K562 (cell line): Measurements from ENCODE around the gene SCUBE1. TPM values are rescaled to one million over a fixed set of nuclear protein-coding genes. Genes with fewer than 3 reads are reported as not detected.

Experiments used
- ATF3 ChIP-seq, 2 experiments: fragments of 450-650 bp in 1 of 2; sonication (generic) in 1 of 2; formaldehyde crosslinking in 1 of 2; IDR thresholded peaks in 1 of 2; conservative IDR thresholded peaks in 1 of 2; 2 replicates each; pipeline versions ENCODE4 v1.6.1 to v1.8.1; 2016 to 2023; ENCODE audit warnings: mild to moderate bottlenecking in 2 of 2, moderate library complexity in 2 of 2, inconsistent platforms in 1 of 2, missing genetic modification reagents in 1 of 2
- CREB5 ChIP-seq: fragments of 250-450 bp; sonication (Bioruptor Pico); IDR thresholded peaks from 2 replicates; pipeline ENCODE4 v1.5.0; 2020; ENCODE audit warnings: mild to moderate bottlenecking
- GTF3C2 ChIP-seq: IDR thresholded peaks from 3 replicates; pipeline ENCODE4 v1.6.1; 2011; ENCODE audit warnings: borderline replicate concordance, mild to moderate bottlenecking, moderate library complexity; ENCODE audit not compliant: insufficient read length; ENCODE audit errors: extremely low read depth
- HMGXB4 ChIP-seq: sonication (generic); formaldehyde crosslinking; IDR thresholded peaks from 2 replicates; pipeline ENCODE4 v1.8.1; 2023; ENCODE audit warnings: mild to moderate bottlenecking, missing genetic modification reagents
- JUNB ChIP-seq: fragments of 450-650 bp; formaldehyde crosslinking; conservative IDR thresholded peaks from 2 replicates; pipeline ENCODE4 v1.4.0; 2020; ENCODE audit warnings: mild to moderate bottlenecking
- KDM1A ChIP-seq, 2 experiments: fragments of 450-650 bp; IDR thresholded peaks; 2 replicates each; pipeline ENCODE4 v1.6.1; 2016; ENCODE audit warnings: mild to moderate bottlenecking in 2 of 2
- KLF6 ChIP-seq: fragments of 250-450 bp; sonication (Bioruptor Pico); IDR thresholded peaks from 2 replicates; pipeline ENCODE4 v1.4.0; 2020; ENCODE audit warnings: mild to moderate bottlenecking, moderate library complexity, borderline replicate concordance
- POLR3A ChIP-seq: IDR thresholded peaks from 2 replicates; pipeline ENCODE4 v1.6.1; 2011; ENCODE audit warnings: borderline replicate concordance, mild to moderate bottlenecking, moderate library complexity; ENCODE audit not compliant: insufficient read length, insufficient read depth; ENCODE audit errors: extremely low read depth
- SAP30 ChIP-seq: fragments of 200-600 bp; sonication (generic); IDR thresholded peaks from 2 replicates; pipeline ENCODE4 v1.6.1; 2012; ENCODE audit warnings: borderline replicate concordance, low read depth, mild to moderate bottlenecking, moderate library complexity, low read length, control low read depth, inconsistent platforms; ENCODE audit not compliant: insufficient read depth, poor library complexity, severe bottlenecking
- SIX5 ChIP-seq, 2 experiments: IDR thresholded peaks; 2 replicates each; pipeline ENCODE4 v1.6.1; 2011; ENCODE audit warnings: low read length in 2 of 2, borderline replicate concordance in 1 of 2, low read depth in 1 of 2, mild to moderate bottlenecking in 1 of 2, moderate library complexity in 1 of 2; ENCODE audit not compliant: insufficient read depth in 1 of 2
- TFAM ChIP-seq: fragments of 250-450 bp; sonication (Bioruptor Pico); conservative IDR thresholded peaks from 2 replicates; pipeline ENCODE4 v1.5.0; 2021; ENCODE audit warnings: mild to moderate bottlenecking, moderate library complexity
- YY1 ChIP-seq, 3 experiments: IDR thresholded peaks; 2 replicates each; pipeline ENCODE4 v1.6.1; 2011; ENCODE audit warnings: low read length in 2 of 3, mild to moderate bottlenecking in 2 of 3, moderate library complexity in 2 of 3, borderline replicate concordance in 1 of 3, control low read depth in 1 of 3, low read depth in 1 of 3; ENCODE audit not compliant: insufficient read depth in 3 of 3, insufficient replicate concordance in 2 of 3, control insufficient read depth in 1 of 3, insufficient read length in 1 of 3; ENCODE audit errors: extremely low read depth in 1 of 3
- ZNF143 ChIP-seq: sonication (generic); formaldehyde crosslinking; IDR thresholded peaks from 2 replicates; pipeline ENCODE4 v1.9.0; 2022; ENCODE audit warnings: mild to moderate bottlenecking, missing genetic modification reagents
- ZSCAN29 ChIP-seq: fragments of 450-650 bp; IDR thresholded peaks from 2 replicates; pipeline ENCODE4 v1.6.1; 2017
- polyA plus RNA-seq, 8 experiments: library from polyadenylated mRNA; depleted of rRNA in 4 of 8; stranded (reverse) in 5 of 8; unstranded in 3 of 8; fragments of >200 nt; fragmentation: Nextera tagmentation in 2 of 8; fragmentation: Illumina TruSeq in 1 of 8; extraction: Ambion mirVana in 2 of 8; extraction: Trizol in 1 of 8; gene quantifications; 2 replicates each; pipeline versions ENCODE4 v1.2.1 to v1.2.3, GENCODE V29; 2011 to 2014; ENCODE audit warnings: inconsistent platforms in 1 of 8, missing spikeins in 1 of 8
- total RNA-seq, 7 experiments: library from RNA; depleted of rRNA in 6 of 7; stranded (reverse); fragments of >200 nt in 6 of 7; fragmentation: Illumina TruSeq in 2 of 7; extraction: Trizol in 2 of 7; gene quantifications; 2 replicates each; pipeline versions ENCODE4 v1.2.1 to v1.2.3, GENCODE V29; 2011 to 2021; ENCODE audit warnings: low replicate concordance in 1 of 7
- TF ChIP-seq, protein P1 (sequence below): IDR thresholded peaks from 2 replicates; pipeline ENCODE4 v1.6.1; 2016; ENCODE audit warnings: missing genetic modification characterization, missing compliant biosample characterization

Gene SCUBE1
- total and polyA plus RNA-seq, 9 of the 15 experiments (the other 6 are each of a cell fraction or from before 2014, with no cell fraction given): 0.03 to 0.47 (median 0.29) TPM; not detected in 6

- no peak for TF ChIP-seq CREB5 (CRISPR knock-in tag)
- no peak for TF ChIP-seq ZNF143 (CRISPR knock-in tag)
- TF ChIP-seq KLF6: no peak
- TF ChIP-seq, protein P1, sequence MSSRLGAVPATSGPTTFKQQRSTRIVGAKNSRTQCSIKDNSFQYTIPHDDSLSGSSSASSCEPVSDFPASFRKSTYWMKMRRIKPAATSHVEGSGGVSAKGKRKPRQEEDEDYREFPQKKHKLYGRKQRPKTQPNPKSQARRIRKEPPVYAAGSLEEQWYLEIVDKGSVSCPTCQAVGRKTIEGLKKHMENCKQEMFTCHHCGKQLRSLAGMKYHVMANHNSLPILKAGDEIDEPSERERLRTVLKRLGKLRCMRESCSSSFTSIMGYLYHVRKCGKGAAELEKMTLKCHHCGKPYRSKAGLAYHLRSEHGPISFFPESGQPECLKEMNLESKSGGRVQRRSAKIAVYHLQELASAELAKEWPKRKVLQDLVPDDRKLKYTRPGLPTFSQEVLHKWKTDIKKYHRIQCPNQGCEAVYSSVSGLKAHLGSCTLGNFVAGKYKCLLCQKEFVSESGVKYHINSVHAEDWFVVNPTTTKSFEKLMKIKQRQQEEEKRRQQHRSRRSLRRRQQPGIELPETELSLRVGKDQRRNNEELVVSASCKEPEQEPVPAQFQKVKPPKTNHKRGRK (tag): no peak
- TF ChIP-seq ZSCAN29: no peak
- TF ChIP-seq HMGXB4 (CRISPR knock-in tag): no peak
- 0 out of 4 replicates have a peak, but pooled peaks of 1 of the 2 experiments have one; percentile 15 for TF ChIP-seq KDM1A (IDR thresholded peaks at IDR 0.05)
- TF ChIP-seq JUNB (CRISPR knock-in tag): no peak
- TF ChIP-seq POLR3A: no peak
- TF ChIP-seq GTF3C2: no peak
- TF ChIP-seq TFAM (CRISPR knock-in tag): no peak
- TF ChIP-seq SIX5 (IDR thresholded peaks at IDR 0.05; ENCODE audit: borderline replicate concordance in 1 of 2, insufficient read depth in 1 of 2, low read depth in 1 of 2, low read length in 2 of 2): no peak
- no peak for TF ChIP-seq YY1 (IDR thresholded peaks at IDR 0.05; ENCODE audit: borderline replicate concordance in 1 of 3, control insufficient read depth in 1 of 3, extremely low read depth in 1 of 3, insufficient read depth in 3 of 3, insufficient read length in 1 of 3, insufficient replicate concordance in 2 of 3, low read depth in 1 of 3, low read length in 2 of 3)
- no peak for TF ChIP-seq SAP30
- TF ChIP-seq ATF3 (IDR thresholded peaks at IDR 0.05): peak; percentile 90
- TF ChIP-seq ATF3 (CRISPR knock-in tag; conservative IDR thresholded peaks at IDR 0.05): no peak
Measured at GRCh38 chr22:43275545-43276317, 67.4 kb downstream of the SCUBE1 start (continued).
